Measurements from ENCODE around the gene STPG2. TPM values are rescaled to one million over a fixed set of nuclear protein-coding genes. Genes with fewer than 3 reads are reported as not detected.

Gene STPG2
- total and polyA plus RNA-seq, 5 donors: 0.26 to 0.74 (median 0.40) TPM; not detected in 2

- intact Hi-C loops (cut with DNase I): no loop called here
- H3K27me3 ChIP-seq (ENCODE audit: control insufficient read depth, insufficient read depth): no peaks in the 10 kb centered on the region
- H3K4me3 ChIP-seq (ENCODE audit: low read length): no peak overlapping the region
- no peak overlapping the region for H3K27ac ChIP-seq (ENCODE audit: low read length)
- no peak for ATAC-seq
- DNase-seq: no peak
- no peaks in the 10 kb centered on the region for H3K9me3 ChIP-seq (ENCODE audit: control insufficient read depth, low read length)
- WGBS: 67% methylated on average over 2 of the region's 2 CpGs
- H3K4me1 ChIP-seq (ENCODE audit: control insufficient read depth, insufficient read depth, low read length): no peaks in the 10 kb centered on the region
These were observed 263.3 kb downstream of the STPG2 start for GRCh38 chr4:97879942-97880341.

GRCh38 chr4:97868097-97868496, 275.2 kb downstream of the STPG2 start:
- intact Hi-C loops (cut with DNase I): no loop called here
- no peak for DNase-seq

GRCh38 chr4:97867557-97868091, 275.7 kb downstream of the STPG2 start:
- no peaks in the 10 kb centered on the region for H3K9me3 ChIP-seq (ENCODE audit: control insufficient read depth, low read length)
- ATAC-seq: no peak
- no peaks in the 10 kb centered on the region for H3K27me3 ChIP-seq (ENCODE audit: control insufficient read depth, insufficient read depth)
- H3K27ac ChIP-seq (ENCODE audit: low read length): no peak overlapping the region
- H3K4me3 ChIP-seq (ENCODE audit: low read length): no peak overlapping the region
- H3K4me1 ChIP-seq (ENCODE audit: control insufficient read depth, insufficient read depth, low read length): no peaks in the 10 kb centered on the region
- 39% methylated on average over 1 of the region's 1 CpG for WGBS
- no peak for DNase-seq
- intact Hi-C loops (cut with DNase I): no loop called here

More at GRCh38 chr4:97868097-97868496, 275.2 kb downstream of the STPG2 start:
- Histone ChIP-seq H3K4me1 (ENCODE audit: control insufficient read depth, insufficient read depth, low read length) (no peaks in the 10 kb centered on the region), H3K27me3 (ENCODE audit: control insufficient read depth, insufficient read depth) (no peaks in the 10 kb centered on the region), H3K9me3 (ENCODE audit: control insufficient read depth, low read length) (no peaks in the 10 kb centered on the region), H3K4me3 (ENCODE audit: low read length) (no peak overlapping the region), H3K27ac (ENCODE audit: low read length) (no peak overlapping the region)
- ATAC-seq: no peak
- 37% methylated on average over 4 of the region's 4 CpGs for WGBS

DNA sequence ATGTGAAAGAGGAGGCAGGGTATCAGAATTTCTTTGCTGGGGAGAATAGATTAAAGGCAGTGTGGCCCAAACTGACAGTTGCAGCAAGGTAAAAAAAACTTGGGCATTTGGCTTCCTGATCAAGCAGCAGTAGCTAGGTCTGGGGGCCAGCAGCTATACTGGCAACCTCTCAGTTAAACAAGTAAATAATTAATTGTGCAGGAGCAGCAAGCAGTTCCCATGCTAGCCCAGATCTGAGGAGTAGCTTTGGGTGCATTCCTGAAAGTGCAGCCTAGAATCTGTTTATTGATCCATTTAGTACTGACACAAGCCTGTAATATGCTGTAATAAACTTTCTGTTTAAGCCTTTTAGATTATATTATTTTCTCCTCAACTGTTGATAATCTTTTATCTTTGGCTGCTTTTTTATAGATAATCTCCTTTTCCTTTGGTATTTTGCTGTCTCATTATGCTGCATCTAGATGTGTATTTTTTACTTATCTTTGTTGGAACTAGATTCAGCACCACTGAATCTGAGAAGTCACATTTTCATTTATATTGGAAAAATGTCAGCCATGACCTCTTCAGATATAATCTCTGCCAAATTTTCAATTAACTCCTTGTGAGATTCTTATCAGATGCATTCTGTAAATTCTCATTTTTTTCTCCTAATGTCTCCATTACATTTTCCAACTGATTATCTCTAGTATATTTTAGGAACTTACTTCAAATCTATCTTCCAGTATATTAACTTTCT, 276.3 kb downstream of the STPG2 start:
- no peak for DNase-seq
- no peak for ATAC-seq
- H3K4me3 ChIP-seq (ENCODE audit: low read length): no peak overlapping the region
- H3K27ac ChIP-seq (ENCODE audit: low read length): no peak overlapping the region
- H3K9me3 ChIP-seq (ENCODE audit: control insufficient read depth, low read length): no peaks in the 10 kb centered on the region
- H3K4me1 ChIP-seq (ENCODE audit: control insufficient read depth, insufficient read depth, low read length): no peaks in the 10 kb centered on the region
- intact Hi-C loops (cut with DNase I): no loop called here
- H3K27me3 ChIP-seq (ENCODE audit: control insufficient read depth, insufficient read depth): no peaks in the 10 kb centered on the region

DNA sequence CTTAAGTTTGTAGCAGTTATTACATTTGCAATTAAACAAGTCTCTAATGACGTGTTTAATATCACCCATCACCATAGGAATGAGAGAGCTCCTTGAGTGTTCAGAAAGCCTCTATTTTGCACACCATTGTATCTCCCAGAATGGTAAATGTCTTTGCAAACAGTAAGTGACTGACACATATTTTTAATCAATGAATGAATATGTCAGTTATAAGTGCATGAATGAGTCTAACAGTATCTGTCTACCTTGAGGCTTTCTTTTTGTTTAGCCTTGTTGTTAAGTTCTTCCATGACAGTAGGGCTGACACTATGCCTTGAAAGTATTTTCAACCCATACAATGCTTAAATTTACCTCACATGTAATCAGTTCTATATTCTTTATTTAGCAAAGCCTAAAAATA, 292.2 kb downstream of the STPG2 start:
- ATAC-seq (no peak), DNase-seq (no peak)
- 85% methylated on average over 1 of the region's 1 CpG for WGBS
- Histone ChIP-seq H3K27ac (ENCODE audit: low read length) (no peak overlapping the region), H3K9me3 (ENCODE audit: control insufficient read depth, low read length) (no peaks in the 10 kb centered on the region), H3K4me1 (ENCODE audit: control insufficient read depth, insufficient read depth, low read length) (no peaks in the 10 kb centered on the region), H3K4me3 (ENCODE audit: low read length) (no peak overlapping the region), H3K27me3 (ENCODE audit: control insufficient read depth, insufficient read depth) (no peaks in the 10 kb centered on the region)
- intact Hi-C loops (cut with DNase I): no loop called here

- Histone ChIP-seq H3K4me3 (ENCODE audit: low read length) (no peak overlapping the region), H3K9me3 (ENCODE audit: control insufficient read depth, low read length) (no peaks in the 10 kb centered on the region), H3K27ac (ENCODE audit: low read length) (no peak overlapping the region), H3K27me3 (ENCODE audit: control insufficient read depth, insufficient read depth) (no peaks in the 10 kb centered on the region), H3K4me1 (ENCODE audit: control insufficient read depth, insufficient read depth, low read length) (no peaks in the 10 kb centered on the region)
- ATAC-seq: no peak
- intact Hi-C loops (cut with DNase I): no loop called here
- no peak for DNase-seq
These were observed 297.5 kb downstream of the STPG2 start for GRCh38 chr4:97845758-97846157.

- H3K9me3 ChIP-seq (ENCODE audit: control insufficient read depth, low read length): no peaks in the 10 kb centered on the region
- intact Hi-C loops (cut with DNase I): no loop called here
- 89% methylated on average over 1 of the region's 1 CpG for WGBS
- no peak for DNase-seq
- no peak for ATAC-seq
- no peaks in the 10 kb centered on the region for H3K27me3 ChIP-seq (ENCODE audit: control insufficient read depth, insufficient read depth)
- no peak overlapping the region for H3K4me3 ChIP-seq (ENCODE audit: low read length)
- H3K4me1 ChIP-seq (ENCODE audit: control insufficient read depth, insufficient read depth, low read length): no peaks in the 10 kb centered on the region
- no peak overlapping the region for H3K27ac ChIP-seq (ENCODE audit: low read length)
These were observed 301.8 kb downstream of the STPG2 start for GRCh38 chr4:97841512-97841911.

GRCh38 chr4:97836662-97837061, 306.6 kb downstream of the STPG2 start:
- no peaks in the 10 kb centered on the region for H3K9me3 ChIP-seq (ENCODE audit: control insufficient read depth, low read length)
- ATAC-seq (no peak), DNase-seq (no peak)
- H3K4me3 ChIP-seq (ENCODE audit: low read length): no peak overlapping the region
- no peaks in the 10 kb centered on the region for H3K27me3 ChIP-seq (ENCODE audit: control insufficient read depth, insufficient read depth)
- intact Hi-C loops (cut with DNase I): no loop called here
- H3K4me1 ChIP-seq (ENCODE audit: control insufficient read depth, insufficient read depth, low read length): no peaks in the 10 kb centered on the region
- H3K27ac ChIP-seq (ENCODE audit: low read length): no peak overlapping the region

- Histone ChIP-seq H3K4me3 (ENCODE audit: low read length) (no peak overlapping the region), H3K4me1 (ENCODE audit: control insufficient read depth, insufficient read depth, low read length) (no peaks in the 10 kb centered on the region), H3K27me3 (ENCODE audit: control insufficient read depth, insufficient read depth) (no peaks in the 10 kb centered on the region), H3K27ac (ENCODE audit: low read length) (no peak overlapping the region), H3K9me3 (ENCODE audit: control insufficient read depth, low read length) (no peaks in the 10 kb centered on the region)
- DNase-seq (no peak), ATAC-seq (no peak)
- intact Hi-C loops (cut with DNase I): no loop called here
- 81% methylated on average over 7 of the region's 7 CpGs for WGBS
These were observed 314.6 kb downstream of the STPG2 start for GRCh38 chr4:97828646-97829045.

DNA sequence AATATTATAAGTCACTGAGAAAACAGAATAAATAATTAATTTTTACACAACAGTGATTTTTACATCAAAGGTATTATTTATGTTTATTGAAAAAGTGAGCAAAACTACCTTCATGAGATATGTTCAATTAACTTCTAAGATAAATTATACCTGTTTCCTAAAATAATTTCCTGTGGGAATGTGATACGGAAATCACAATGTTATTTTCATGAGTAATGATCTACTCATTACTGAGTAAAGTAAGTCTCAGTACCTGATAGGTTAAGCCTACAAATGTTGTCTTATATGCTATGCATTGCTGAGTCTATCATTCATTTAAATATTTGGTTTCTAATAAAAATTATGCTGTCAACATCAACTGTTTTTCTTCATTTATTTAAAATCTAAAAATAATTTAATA, 324.0 kb downstream of the STPG2 start:
- no peak overlapping the region for H3K4me3 ChIP-seq (ENCODE audit: low read length)
- WGBS: 76% methylated on average over 1 of the region's 1 CpG
- no peaks in the 10 kb centered on the region for H3K9me3 ChIP-seq (ENCODE audit: control insufficient read depth, low read length)
- H3K27me3 ChIP-seq (ENCODE audit: control insufficient read depth, insufficient read depth): no peaks in the 10 kb centered on the region
- ATAC-seq (no peak), DNase-seq (no peak)
- intact Hi-C loops (cut with DNase I): no loop called here
- H3K4me1 ChIP-seq (ENCODE audit: control insufficient read depth, insufficient read depth, low read length): no peaks in the 10 kb centered on the region
- no peak overlapping the region for H3K27ac ChIP-seq (ENCODE audit: low read length)

GRCh38 chr4:97812768-97813167, 330.5 kb downstream of the STPG2 start:
- intact Hi-C loops (cut with DNase I): no loop called here
- H3K4me3 ChIP-seq (ENCODE audit: low read length): no peak overlapping the region
- no peak overlapping the region for H3K27ac ChIP-seq (ENCODE audit: low read length)
- DNase-seq (no peak), ATAC-seq (no peak)
- no peaks in the 10 kb centered on the region for H3K9me3 ChIP-seq (ENCODE audit: control insufficient read depth, low read length)
- H3K27me3 ChIP-seq (ENCODE audit: control insufficient read depth, insufficient read depth): no peaks in the 10 kb centered on the region
- WGBS: 97% methylated on average over 1 of the region's 1 CpG
- no peaks in the 10 kb centered on the region for H3K4me1 ChIP-seq (ENCODE audit: control insufficient read depth, insufficient read depth, low read length)

Data from right cardiac atrium (tissue), 5 donors.